OCI-LY1 (cell line): ENCODE measurements around the gene WFS1.

Experiments
- EZH2 ChIP-seq: fragments of 200-600 bp; sonication (generic), shearing (Covaris generic); IDR thresholded peaks from 2 replicates; pipeline ENCODE4 v1.8.0; 2017; ENCODE audit warnings: borderline replicate concordance, mixed run types, mild to moderate bottlenecking, antibody characterized with exemption, low read length, moderate library complexity, mixed read lengths
- TF ChIP-seq, protein P1 (sequence below): fragments of 200-600 bp; sonication (generic), shearing (Covaris generic); IDR thresholded peaks from 2 replicates; pipeline ENCODE4 v1.5.1; 2017; ENCODE audit warnings: mild to moderate bottlenecking, antibody characterized with exemption, low read length, moderate library complexity, mixed read lengths

DNA sequence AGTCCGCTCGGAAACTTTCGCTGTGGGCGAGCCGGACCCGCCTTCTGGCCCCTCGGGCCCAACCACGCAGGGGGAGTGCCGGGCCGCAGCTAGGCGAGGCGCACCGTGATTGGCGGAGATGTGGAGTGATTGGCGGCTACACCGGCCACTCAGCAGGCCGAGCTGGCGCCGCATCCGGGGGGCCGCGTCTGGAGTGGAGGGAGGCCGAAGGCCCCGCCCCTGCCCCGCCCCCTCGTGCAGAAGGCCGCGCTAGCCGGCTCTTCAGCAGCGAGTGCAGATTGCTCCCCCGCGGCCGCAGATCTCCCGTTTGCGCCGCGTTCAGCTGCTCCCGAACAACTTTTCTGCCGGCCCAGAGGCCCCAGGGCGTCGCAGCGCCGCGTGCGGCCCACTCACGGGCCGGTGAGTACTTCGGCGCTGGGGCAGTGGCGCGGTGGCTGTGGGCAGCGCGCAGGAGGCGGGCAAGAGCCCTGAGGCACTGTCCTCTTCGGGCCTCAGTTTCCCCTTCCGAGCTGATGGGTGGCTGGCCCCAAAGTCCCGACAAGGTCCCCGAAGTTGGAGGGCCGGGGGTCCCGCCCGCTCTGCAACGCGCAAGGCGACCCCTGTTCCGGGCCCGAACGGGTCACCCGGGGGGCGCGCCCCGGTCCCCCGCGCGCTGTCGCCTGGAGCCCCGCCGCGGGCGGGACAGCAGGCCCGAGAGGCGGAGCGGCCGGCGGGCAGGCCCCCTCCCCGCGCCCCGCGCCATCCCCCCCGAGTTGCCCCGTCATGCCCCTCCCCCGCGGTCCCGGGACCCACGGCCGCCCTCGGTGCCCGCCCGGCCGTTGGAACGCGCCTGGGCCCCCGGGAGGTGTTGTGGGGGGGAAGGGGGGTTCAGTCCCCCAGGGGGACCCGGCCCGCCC is at the start of gene WFS1:
- TF ChIP-seq, protein P1, sequence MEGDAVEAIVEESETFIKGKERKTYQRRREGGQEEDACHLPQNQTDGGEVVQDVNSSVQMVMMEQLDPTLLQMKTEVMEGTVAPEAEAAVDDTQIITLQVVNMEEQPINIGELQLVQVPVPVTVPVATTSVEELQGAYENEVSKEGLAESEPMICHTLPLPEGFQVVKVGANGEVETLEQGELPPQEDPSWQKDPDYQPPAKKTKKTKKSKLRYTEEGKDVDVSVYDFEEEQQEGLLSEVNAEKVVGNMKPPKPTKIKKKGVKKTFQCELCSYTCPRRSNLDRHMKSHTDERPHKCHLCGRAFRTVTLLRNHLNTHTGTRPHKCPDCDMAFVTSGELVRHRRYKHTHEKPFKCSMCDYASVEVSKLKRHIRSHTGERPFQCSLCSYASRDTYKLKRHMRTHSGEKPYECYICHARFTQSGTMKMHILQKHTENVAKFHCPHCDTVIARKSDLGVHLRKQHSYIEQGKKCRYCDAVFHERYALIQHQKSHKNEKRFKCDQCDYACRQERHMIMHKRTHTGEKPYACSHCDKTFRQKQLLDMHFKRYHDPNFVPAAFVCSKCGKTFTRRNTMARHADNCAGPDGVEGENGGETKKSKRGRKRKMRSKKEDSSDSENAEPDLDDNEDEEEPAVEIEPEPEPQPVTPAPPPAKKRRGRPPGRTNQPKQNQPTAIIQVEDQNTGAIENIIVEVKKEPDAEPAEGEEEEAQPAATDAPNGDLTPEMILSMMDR, result no peak
- no peak for TF ChIP-seq EZH2
